CD4-positive, alpha-beta T cell (primary cell): ENCODE results near the gene UGT1A10. TPM values are rescaled to one million over a fixed set of nuclear protein-coding genes. Genes with fewer than 3 reads are reported as not detected.

Experiments used
- ATAC-seq: fragments of 200-7000 bp; cut with Tn5 transposase; one replicate; pipeline ENCODE4 v1.10.0; 2022; ENCODE audit warnings: mild to moderate bottlenecking; ENCODE audit not compliant: poor library complexity
- CTCF ChIA-PET: fragments of 350-600 bp; sonication (Branson Sonifier 250); formaldehyde crosslinking; loops from one replicate; lab custom pipeline; 2021; ENCODE audit warnings: antibody characterized with exemption, inconsistent platforms; lab: Charles Lee
- POLR2A ChIA-PET: fragments of 350-600 bp; sonication (Branson Sonifier 250); formaldehyde crosslinking; loops from one replicate; lab custom pipeline; 2021; ENCODE audit warnings: antibody characterized with exemption, inconsistent platforms; lab: Charles Lee
- DNase-seq, 14 experiments: peaks; one replicate each; pipeline ENCODE4 v3.0.0-alpha.2; 2013 to 2020; ENCODE audit warnings: mixed read lengths in 2 of 14
- H3K27ac ChIP-seq, 2 donors: one replicate each; pipeline versions ENCODE4 v1.5.1 to v1.7.0; 2013; ENCODE audit warnings: low read length in 2 of 2, low read depth in 1 of 2, mild to moderate bottlenecking in 1 of 2
- H3K27me3 ChIP-seq, 2 experiments: 1 replicate in 1 of 2; 2 replicates in 1 of 2; pipeline versions ENCODE4 v1.6.1 to v1.7.0; 2013; ENCODE audit warnings: low read length in 2 of 2, control low read depth in 1 of 2, mild to moderate bottlenecking in 1 of 2, moderate library complexity in 1 of 2; ENCODE audit not compliant: insufficient read depth in 2 of 2, control insufficient read depth in 1 of 2
- H3K36me3 ChIP-seq: one replicate; pipeline ENCODE4 v1.6.1; 2013; ENCODE audit warnings: low read length, control low read depth; ENCODE audit not compliant: insufficient read depth
- H3K4me1 ChIP-seq: one replicate; pipeline ENCODE4 v1.6.1; 2013; ENCODE audit warnings: low read length, control low read depth; ENCODE audit not compliant: insufficient read depth
- H3K4me3 ChIP-seq: one replicate; pipeline ENCODE4 v1.5.1; 2013; ENCODE audit warnings: mild to moderate bottlenecking, low read length, moderate library complexity
- H3K9me3 ChIP-seq, 2 experiments: 1 replicate in 1 of 2; 2 replicates in 1 of 2; pipeline versions ENCODE4 v1.6.1 to v1.7.0; 2013; ENCODE audit warnings: low read length in 2 of 2, mild to moderate bottlenecking in 2 of 2, control low read depth in 1 of 2, moderate library complexity in 1 of 2; ENCODE audit not compliant: control insufficient read depth in 1 of 2, insufficient read depth in 1 of 2
- H3K27ac Mint-ChIP-seq: one replicate; pipeline ENCODE4 v1.8.0; 2020; ENCODE audit warnings: mixed read lengths
- H3K27me3 Mint-ChIP-seq: one replicate; pipeline ENCODE4 v1.8.0; 2021; ENCODE audit warnings: mixed read lengths
- H3K36me3 Mint-ChIP-seq: one replicate; pipeline ENCODE4 v1.8.0; 2021; ENCODE audit warnings: low read depth, mixed read lengths
- H3K4me1 Mint-ChIP-seq: one replicate; pipeline ENCODE4 v1.8.0; 2021; ENCODE audit warnings: low read depth, mixed read lengths
- H3K4me3 Mint-ChIP-seq: one replicate; pipeline ENCODE4 v1.8.0; 2020; ENCODE audit warnings: mild to moderate bottlenecking, mixed read lengths
- H3K9me3 Mint-ChIP-seq: one replicate; pipeline ENCODE4 v1.8.0; 2020; ENCODE audit warnings: mixed read lengths
- CTCF ChIP-seq: fragments of 200-600 bp; IDR thresholded peaks from one replicate; pipeline ENCODE4 v1.8.0; 2022; ENCODE audit warnings: antibody characterized with exemption, mild to moderate bottlenecking
- intact Hi-C, 2 experiments: fragments of 100-400 bp; cut with DNase I in 1 of 2; cut with micrococcal nuclease in 1 of 2; formaldehyde crosslinking; loops; one replicate each; pipeline versions ENCODE4 v1.15.1 to v1.9.0; 2023 to 2025; cut with DNase I, micrococcal nuclease
- total RNA-seq, 174 experiments: library from RNA in 2 of 174; stranded (reverse) in 2 of 174; gene quantifications; one replicate each; pipeline ENCODE4 v1.2.3 and lab custom pipeline; 2021 to 2026

UGT1A10 gene
- total RNA-seq, 2 experiments from 2014 or later, result not detected

- Histone ChIP-seq H3K27ac (no peak overlapping the region), H3K27me3 (peaks cover 0 to 5% of the 10 kb centered on the region in 2 experiments), H3K9me3 (no peaks in the 10 kb centered on the region), H3K4me3 (no peak overlapping the region), H3K4me1 (no peaks in the 10 kb centered on the region), H3K36me3 (no peaks in the 10 kb centered on the region)
- DNase-seq (no peak), ATAC-seq (no peak)
- no peak overlapping the region for H3K27ac Mint-ChIP-seq
- no peak for TF ChIP-seq CTCF
- peaks cover 4% of the 10 kb centered on the region for H3K9me3 Mint-ChIP-seq
- POLR2A ChIA-PET, result no interaction called here
- CTCF ChIA-PET, result no interaction called here
- H3K36me3 Mint-ChIP-seq, result no peaks in the 10 kb centered on the region
- H3K27me3 Mint-ChIP-seq, result peaks cover 29% of the 10 kb centered on the region
- H3K4me1 Mint-ChIP-seq, result no peaks in the 10 kb centered on the region
- intact Hi-C loops, result no loop called here
- no peak overlapping the region for H3K4me3 Mint-ChIP-seq
Observed at GRCh38 chr2:233602076-233602475, 34.2 kb upstream of the UGT1A10 start.

- H3K36me3 ChIP-seq, result no peaks in the 10 kb centered on the region
- peaks cover 0 to 5% of the 10 kb centered on the region in 2 experiments for H3K27me3 ChIP-seq
- H3K4me1 ChIP-seq, result no peaks in the 10 kb centered on the region
- Mint-ChIP-seq H3K4me1 (no peaks in the 10 kb centered on the region), H3K9me3 (peaks cover 4% of the 10 kb centered on the region), H3K27ac (no peak overlapping the region), H3K27me3 (peaks cover 29% of the 10 kb centered on the region), H3K36me3 (no peaks in the 10 kb centered on the region), H3K4me3 (no peak overlapping the region)
- POLR2A ChIA-PET, result no interaction called here
- CTCF ChIA-PET, result no interaction called here
- no peak for TF ChIP-seq CTCF
- no peaks in the 10 kb centered on the region for H3K9me3 ChIP-seq
- ATAC-seq (no peak), DNase-seq (no peak)
- intact Hi-C loops, result no loop called here
- no peak overlapping the region for H3K27ac ChIP-seq
- no peak overlapping the region for H3K4me3 ChIP-seq
Observed at GRCh38 chr2:233603520-233603919, 32.7 kb upstream of the UGT1A10 start.

- Mint-ChIP-seq H3K27me3 (peaks cover 29% of the 10 kb centered on the region), H3K36me3 (no peaks in the 10 kb centered on the region)
- ATAC-seq, result no peak
Observed at GRCh38 chr2:233604826-233605225, 31.4 kb upstream of the UGT1A10 start.

More at GRCh38 chr2:233604826-233605225, 31.4 kb upstream of the UGT1A10 start:
- no peak for TF ChIP-seq CTCF
- no peaks in the 10 kb centered on the region for H3K36me3 ChIP-seq
- Mint-ChIP-seq H3K9me3 (peaks cover 4% of the 10 kb centered on the region), H3K27ac (no peak overlapping the region), H3K4me3 (no peak overlapping the region), H3K4me1 (no peaks in the 10 kb centered on the region)
- peaks cover 0 to 5% of the 10 kb centered on the region in 2 experiments for H3K27me3 ChIP-seq
- ChIA-PET CTCF (no interaction called here), POLR2A (no interaction called here)
- H3K4me3 ChIP-seq, result no peak overlapping the region
- no peaks in the 10 kb centered on the region for H3K9me3 ChIP-seq
- intact Hi-C loops, result no loop called here
- H3K27ac ChIP-seq, result no peak overlapping the region
- no peaks in the 10 kb centered on the region for H3K4me1 ChIP-seq
- DNase-seq, result no peak
